ENCODE results near the gene VGLL1.

Gene VGLL1, protein sequence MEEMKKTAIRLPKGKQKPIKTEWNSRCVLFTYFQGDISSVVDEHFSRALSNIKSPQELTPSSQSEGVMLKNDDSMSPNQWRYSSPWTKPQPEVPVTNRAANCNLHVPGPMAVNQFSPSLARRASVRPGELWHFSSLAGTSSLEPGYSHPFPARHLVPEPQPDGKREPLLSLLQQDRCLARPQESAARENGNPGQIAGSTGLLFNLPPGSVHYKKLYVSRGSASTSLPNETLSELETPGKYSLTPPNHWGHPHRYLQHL

DNA sequence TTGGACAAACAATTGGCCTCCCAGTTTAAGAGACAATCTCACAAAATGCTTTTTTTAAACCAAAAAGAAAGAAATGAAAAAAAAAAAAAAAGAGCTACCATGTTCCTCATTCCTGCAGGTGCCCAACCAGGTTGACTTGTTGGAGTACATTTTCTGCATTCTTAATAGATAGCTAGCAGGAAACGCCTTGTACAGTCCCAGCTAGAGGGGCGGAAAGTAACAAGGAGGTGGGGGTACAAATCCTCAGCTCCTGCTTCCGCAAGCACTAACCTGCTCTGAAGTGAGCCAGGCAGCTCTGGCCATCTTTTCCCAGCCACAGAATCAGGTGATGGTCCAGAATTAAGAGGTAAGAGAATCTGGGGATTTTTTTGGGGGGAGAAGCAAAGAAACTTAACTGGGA lies at the start of gene VGLL1:
VGLL1 (plus strand) TSS at position 265 of the 400 bp plus-strand sequence. CDS start 3,806 bp downstream, outside the sequence.
- DNase-seq, result no peak

DNA sequence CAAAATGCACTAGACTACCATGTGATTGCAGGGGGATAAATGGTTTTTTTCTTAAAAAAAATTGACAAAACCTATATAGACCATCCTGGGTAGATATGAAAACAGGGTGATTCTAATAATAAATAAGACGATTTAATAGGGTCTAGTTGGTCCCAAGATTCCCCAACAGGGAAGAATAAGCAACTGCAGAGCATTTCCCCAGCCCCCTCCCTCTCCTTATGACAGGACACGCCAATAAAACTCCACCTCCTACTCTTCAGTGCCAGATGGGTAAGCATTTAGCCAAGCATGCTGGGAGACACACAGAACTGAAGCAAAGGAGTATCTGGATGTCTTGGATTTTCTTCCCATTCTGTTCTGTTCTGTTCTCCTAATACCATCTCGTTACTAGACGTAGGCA lies 44.4 kb upstream of the VGLL1 start, which contains the start of gene BRS3:
BRS3 (plus strand) TSS at position 301 of the 400 bp plus-strand sequence. CDS start 168 bp downstream, outside the sequence.
- DNase-seq, result no peak

DNA sequence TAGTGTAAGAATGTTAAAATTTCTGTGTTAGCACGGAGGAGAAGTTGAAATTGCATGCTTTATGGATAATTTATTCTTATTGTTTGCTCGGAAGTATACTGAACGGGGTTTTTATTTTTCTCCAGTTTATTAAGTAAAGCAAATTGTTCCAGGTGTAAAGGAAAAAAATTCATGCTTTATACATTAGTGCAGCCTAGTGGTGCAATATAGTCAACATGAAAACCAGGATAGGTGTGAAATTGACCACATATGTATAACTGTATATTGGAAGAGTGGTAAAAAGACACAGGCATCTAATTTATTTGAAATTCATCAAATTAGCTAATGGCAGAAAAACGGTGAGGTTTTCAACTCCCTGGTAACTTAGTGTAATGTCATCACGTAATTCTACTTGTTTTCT lies 43.3 kb upstream of the VGLL1 start:
- DNase-seq, result no peak

DNA sequence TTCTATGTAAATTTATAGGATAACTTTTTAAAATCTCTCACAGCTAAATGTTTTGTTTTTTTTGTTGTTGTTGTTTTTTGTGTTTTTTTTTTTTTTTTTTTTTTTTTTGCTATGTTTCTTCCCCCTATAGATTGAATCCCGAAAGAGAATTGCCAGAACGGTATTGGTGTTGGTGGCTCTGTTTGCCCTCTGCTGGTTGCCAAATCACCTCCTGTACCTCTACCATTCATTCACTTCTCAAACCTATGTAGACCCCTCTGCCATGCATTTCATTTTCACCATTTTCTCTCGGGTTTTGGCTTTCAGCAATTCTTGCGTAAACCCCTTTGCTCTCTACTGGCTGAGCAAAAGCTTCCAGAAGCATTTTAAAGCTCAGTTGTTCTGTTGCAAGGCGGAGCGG lies 40.2 kb upstream of the VGLL1 start:
- DNase-seq, result no peak

DNA sequence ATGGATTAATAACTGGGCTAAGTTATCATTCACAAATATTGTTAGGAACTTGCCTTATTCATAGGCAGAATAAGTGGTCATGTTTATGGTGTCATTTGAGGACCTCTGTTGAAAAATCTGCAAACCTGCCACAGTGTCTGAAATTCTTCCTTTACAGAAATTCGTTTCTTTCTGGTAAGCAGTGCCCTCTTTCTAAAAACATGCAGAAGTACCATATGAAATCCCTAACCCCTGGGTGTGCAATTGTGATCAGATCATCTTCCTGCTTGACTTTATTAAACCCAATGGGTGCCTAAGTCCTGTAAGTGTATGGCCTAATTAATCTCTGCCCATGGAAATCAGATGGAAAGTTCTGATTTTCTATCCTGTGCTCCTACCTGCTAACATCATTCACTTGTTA lies 39.0 kb upstream of the VGLL1 start:
- no peak for DNase-seq

DNA sequence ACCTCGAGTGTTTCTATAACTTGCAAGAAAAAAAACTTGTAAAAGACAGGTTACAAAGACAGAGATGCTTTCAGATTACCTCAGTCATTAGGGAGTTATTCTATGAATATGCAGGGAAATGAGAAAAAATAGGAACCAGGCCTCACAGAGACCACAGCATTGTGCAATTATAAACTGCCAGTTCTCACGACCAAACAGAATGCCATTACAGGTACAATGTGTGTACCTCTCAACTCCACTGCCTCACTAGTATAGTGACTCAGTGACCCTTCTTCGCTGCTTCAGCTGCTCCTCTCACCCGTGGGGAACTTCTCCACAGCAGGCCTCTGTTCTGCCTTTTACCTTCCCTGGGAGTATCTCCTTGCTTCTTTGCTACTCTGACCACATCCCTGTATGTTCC lies 37.0 kb upstream of the VGLL1 start:
- DNase-seq, result no peak

DNA sequence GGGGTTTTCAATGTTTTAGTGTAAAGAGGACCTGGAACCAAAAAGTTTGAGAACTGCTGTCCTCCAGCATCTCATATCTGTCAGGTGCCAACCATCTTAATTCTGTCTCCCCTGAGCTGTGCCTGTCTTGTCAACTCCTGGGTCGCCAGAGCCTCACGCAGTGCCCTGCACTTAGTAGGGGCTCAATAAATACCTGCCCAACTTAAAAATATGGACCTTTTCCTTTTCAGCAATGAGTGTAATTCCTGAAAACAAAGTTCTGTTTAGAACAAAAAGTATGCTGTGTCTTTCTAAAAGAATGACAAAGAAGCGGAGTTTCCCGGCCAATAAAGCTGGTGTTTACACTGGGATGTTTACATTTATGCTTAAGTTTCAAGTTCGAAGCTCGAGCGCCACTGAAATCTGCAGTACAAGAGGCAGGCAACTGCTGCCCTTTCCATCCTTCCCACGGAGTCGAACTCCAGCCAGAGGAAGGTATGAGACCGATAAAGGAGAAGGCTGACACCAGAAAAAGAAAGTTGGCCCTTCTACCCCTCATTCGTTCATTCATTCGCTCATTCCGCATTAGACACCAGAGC lies 35.7 kb upstream of the VGLL1 start:
- no peak for DNase-seq

DNA sequence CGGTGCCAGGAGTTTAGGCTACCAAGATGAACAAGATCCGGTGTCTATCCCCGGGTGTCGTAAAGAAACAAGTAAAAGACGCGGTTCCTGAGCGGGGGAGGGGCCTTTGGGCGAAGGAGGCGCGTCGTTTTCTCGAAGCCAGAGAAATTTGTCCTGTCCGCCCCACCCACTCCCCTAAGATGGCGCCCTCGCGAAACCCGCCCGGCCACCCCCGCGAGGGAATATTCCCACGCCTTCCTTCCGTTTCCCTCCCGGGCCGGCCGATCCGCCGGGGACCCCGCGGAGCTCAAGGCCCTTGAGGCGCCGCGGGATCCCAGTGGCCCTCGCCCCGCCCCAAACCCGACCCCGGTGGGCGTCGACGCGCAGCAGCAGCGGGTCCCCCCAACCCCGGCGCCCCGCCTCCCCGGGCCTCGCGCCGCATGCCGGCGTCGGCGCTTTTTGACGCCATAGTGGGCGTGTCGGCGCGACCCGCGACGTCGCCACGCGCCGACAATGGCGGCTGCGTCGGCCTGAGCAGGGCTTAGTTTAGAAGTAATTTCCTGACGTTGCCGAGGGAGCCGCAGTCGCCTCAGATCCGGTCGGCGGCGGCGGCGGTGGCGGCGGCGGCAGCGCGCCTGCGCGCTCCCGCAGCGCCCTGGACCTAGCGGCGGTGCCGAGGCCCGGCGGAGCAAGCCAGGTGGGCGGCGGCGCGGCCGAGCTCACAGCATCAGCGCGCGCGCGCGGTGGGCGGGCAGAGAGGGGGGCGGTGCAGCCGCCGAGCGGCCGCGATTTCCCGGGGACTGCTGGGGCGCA lies 35.1 kb upstream of the VGLL1 start:
- DNase-seq, result peak; percentile 78 to 93

DNA sequence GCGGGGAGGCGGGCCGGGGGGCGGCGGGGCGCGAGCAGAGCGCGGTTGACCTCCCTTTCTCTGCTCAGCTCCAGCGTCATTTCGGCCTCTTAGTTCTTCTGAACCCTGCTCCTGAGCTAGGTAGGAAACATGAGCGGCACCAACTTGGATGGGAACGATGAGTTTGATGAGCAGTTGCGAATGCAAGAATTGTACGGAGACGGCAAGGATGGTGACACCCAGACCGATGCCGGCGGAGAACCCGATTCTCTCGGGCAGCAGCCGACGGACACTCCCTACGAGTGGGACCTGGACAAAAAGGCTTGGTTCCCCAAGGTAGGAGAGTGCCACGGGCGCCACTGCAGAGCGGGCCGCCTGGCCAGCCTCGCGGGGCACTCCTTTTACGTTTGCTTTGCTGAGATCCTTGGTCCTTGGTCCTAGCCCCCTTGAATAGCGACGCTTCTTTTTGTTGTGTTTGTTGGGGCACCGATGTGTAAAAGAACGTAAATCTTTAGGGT lies 34.4 kb upstream of the VGLL1 start, which contains the start of gene HTATSF1:
HTATSF1 (plus strand) TSS at position 37 of the 497 bp plus-strand sequence; CDS start at position 130, 93 bp downstream.
- no peak for DNase-seq

DNA sequence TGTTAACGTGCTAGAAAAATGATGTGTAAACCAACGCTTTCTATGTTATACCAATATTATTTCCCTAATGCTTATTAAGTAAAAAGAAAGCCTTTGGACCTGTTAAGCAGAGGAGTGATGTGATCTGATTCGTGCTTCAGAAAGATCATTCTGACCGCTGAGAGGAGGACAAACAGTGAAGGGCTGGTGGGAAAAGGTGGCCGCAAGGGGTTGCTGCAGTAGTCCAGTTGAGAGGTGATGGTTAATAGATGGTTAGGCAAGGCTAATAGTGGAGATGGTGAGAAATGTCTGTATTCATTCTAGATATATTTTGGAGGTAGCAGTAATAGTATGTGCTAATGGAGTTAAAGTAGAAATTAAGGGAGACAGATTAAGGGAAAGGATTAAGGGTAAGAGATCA lies 12.9 kb upstream of the VGLL1 start:
- no peak for DNase-seq

DNA sequence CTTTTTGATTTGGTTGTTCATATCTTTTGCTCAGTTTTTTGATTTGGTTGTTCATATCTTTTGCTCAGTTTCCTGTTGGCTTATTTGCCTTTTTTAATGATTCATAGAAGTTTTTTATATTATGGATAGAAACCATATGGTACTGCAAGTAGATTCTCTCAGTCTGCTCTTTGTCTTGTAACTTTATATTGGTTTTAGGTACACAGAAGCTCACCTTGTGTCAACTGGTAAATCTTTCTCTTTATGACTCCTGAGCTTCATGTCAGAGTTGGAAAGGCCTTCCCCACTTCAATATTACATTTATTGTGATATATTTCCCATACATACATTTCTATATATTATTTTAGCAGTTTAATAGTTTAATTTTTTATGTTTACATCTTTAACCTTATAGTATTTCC lies 8.2 kb upstream of the VGLL1 start:
- no peak for DNase-seq

DNA sequence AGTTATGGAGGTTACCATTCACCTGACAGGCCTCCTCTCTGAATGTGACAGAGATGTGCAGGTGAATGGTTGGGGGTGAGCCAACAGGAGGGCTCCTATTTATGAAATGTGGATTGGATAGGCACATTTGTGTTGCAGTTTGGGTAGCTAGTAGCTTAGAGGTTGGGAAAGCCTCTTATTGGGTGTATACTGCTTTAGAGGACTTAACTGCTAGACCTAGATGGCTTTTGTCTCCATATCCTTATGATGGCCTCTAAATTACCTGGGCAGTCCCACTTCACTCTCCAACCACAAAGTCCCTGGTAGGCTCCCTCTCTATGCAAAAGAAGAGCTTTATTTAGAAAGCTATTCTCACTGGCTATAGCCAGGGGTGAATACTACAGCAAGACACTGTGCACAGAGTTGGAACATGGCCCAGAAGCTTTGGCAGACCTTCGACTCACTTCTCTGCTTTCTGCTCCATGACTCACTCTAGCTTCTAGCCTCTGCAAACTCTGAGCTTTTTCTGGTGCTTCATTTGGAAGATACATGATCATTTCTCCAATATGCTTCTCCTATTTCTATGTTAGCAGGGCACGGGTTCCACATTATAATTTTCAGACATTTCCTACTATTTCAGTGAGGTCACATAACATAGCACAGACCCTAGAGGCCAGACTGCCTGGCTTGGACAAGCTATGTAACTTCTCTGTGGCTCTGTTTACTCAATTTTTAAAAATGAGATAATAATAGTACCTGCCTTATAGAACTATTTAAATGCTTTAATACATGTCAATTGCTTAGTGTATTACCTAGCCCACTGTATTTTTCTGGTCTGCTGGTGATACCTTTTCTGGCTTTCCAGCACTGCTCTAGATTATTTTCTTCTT lies 6.0 kb upstream of the VGLL1 start:
- no peak for DNase-seq

DNA sequence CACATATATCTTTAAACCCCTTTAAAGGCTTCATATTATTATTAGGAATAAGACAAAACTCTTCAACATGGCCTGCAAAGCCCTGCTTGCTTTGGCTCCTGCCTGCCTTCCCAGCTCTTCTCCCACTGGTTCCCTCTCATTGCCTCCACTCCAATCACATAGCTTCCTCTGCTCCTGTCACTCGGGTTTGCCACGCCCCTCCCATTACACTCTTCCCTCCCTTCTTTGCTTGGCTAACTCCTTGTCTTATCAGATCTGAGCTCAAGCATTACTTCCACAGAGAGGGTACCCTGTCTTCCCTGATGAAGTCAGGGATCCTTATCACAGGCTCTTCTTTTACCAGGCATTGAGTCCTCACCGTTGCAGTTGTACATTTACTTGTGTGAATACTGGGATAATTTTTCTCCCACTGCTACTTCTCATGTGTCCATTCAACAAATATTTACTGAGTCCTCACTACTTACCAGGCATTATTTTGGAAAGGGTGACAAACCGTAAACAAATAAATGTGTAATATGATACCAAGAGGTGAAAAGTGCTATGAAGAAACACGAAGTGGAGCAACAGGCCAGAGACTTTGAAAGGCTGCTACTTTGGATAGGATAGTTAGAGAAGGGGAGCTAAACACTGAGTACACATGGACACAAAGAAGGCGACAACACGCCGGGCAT lies 3.2 kb upstream of the VGLL1 start:
- DNase-seq, result no peak

DNA sequence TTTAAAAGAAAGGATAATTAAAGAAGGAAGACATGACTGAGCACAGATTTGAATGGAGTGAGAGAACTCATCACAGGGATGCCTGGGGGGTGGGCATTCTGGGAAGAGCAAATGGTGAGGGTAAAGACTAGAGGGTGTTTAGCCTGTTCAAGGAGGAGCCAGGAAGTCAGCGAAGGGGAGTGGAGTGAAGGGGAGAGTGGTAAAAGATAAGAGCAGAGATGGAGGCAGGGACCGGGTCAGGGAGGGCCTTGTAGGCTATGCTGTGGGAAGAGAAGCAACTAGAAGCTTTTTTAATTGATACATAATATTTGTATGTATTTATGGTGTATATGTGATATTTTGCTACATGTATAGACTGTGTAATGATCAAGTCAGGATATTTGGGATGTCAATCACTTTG lies 2.2 kb upstream of the VGLL1 start:
- no peak for DNase-seq

DNA sequence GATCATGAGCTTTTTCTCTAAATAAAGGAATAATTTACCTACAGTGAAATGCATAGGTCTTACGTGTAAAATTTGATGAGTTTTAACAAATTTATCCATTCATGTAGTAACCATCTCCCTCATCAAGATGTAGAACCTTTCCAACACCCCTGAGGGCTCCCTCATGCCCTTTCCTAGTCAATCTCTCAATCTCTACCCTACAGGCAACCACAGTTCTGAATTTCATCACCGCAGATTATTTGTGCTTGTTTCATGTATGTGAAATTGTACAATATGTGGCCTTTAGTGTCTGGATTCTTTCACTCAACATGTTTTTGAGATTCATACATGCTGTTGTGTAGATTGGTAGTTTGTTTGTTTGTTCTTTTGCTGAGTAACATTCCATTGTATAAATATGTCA lies 2.1 kb downstream of the VGLL1 start:
- DNase-seq, result no peak

DNA sequence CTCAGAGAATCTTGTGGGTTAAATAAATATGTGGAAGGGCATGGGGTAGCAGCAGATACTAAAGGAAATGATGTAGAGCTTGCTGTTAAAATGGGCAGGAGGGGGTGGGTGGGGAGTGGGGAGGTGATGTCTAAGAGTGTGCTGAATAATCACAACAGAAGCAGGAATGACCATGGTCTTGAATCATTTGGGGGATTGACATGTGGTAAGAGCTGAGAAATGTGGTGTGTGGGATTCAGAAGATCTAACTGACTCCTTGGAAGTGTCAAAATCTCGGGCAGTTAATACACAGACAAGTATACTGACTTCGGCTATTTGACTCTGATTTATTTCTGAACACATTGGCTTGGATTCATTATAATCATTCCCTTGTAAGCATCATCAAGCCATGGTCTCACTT lies 6.8 kb downstream of the VGLL1 start:
- DNase-seq, result no peak

DNA sequence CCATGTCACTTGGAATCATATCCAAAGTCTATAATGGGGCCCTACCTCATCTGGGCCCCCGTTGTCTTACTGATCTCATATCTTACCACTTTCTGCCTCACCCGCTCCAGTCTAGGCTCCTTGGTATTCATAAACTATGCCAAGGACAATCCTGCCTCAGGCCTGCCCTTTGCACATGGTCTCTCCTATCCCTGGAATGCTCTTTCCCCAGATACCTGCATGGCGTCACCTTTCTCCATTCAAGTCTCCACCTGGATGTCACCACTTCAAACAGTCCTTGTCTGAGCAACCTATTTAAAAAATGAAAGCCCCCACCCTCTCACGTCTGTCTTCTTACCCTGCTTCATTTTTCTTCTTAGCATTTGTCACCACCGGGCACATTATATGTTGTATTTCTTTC lies 8.2 kb downstream of the VGLL1 start:
- no peak for DNase-seq

DNA sequence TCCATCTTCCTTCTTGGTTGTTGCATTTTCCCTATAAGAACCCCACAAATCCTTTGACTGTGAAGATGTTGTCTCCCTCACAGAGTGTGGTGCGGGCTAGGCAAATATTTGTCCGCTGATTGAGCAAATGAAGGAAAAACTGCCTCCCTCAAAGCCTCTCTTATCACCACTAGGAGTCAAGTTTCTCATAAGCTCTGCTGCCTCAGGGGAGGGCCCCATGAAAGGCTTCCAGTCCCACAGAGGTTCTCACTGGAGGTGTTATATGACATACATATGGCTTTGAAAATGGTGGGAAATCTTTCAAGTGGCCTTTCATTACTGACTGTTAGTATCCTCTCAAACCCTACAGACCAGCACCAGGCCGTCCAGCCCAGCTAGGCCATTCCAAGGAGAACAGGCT lies 9.3 kb downstream of the VGLL1 start:
- no peak for DNase-seq

DNA sequence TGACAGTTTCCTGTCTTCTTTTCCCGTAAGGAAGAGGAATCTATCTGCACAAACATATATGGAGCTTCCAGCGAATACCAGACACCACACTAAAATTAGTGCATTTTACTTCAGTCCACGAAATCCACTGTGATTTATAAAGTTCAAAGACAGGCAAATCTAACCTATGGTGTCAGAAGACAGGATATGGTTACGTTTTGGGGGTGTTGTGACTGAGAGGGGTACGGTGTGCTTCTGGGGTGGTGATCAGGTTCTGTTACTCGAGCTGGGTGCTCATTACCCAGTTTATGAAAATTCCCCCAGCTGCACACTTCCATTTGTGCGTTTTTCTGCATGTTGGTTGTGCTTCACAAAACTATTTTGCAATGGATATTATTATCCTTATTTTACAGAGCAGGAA lies 10.3 kb downstream of the VGLL1 start:
- no peak for DNase-seq

DNA sequence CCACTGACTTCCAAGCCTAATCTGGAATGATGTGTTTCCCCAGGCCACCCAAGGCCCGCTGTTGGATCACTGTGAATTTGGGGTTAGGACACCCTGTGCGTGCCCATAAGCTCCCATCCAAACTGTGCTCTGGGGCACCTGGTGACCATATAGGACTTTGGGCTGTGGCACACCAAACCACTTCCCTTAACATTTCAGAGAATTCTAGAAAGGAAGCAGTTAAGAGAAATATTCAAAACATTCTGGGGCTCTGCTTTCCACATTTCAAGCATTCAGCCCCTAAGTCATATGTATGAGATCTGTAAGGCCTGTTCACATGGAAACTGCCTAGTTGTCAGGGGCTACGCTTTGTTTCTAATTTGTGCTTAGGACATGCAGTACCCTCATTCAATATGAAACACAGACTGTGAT lies 14.4 kb downstream of the VGLL1 start:
- DNase-seq, result no peak

DNA sequence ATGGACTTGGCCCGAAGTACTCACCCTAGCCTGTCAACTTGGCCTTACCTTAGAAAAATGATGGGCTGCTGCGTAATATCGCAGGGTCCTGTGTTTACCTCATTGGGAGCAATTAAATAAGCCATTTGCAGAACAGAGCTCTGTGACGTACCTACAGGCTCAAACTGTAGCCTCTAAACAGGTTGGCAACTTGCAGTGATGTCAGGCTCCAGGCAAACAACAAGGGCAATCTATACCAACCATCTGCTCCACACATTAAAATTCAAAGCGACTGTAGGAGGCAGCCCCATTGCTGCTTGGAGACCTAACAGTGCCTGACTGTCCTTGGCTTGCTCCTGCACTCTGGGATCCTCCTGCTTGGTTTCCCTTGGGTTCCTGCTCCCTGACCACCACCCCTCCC lies 17.2 kb downstream of the VGLL1 start:
- no peak for DNase-seq

DNA sequence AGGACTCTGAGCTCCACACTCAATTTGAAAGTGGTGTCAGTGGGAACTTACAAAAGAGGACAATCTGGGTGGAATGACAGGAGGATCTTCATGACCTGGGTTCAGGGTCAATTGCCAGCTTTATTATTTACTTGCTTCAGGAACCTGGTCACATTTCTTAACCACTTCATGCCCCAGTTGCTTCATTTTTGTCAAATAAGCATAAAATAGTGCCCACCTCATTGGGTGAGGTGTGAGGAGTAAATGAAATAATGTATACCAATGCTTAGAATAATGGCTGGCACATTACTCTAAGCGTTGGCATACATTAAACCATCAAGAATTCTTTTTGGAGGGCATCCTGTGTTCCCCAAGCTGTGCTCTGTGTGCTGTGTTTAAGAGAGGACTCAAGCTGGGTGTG lies 19.4 kb downstream of the VGLL1 start:
- DNase-seq, result no peak
